IMR-90 (cell line): Measurements from ENCODE around the gene TMEM127. TPM values are rescaled to one million over a fixed set of nuclear protein-coding genes. Genes with fewer than 3 reads are reported as not detected.

Experiments used
- ATAC-seq: fragments of 200-7000 bp; cut with Tn5 transposase; 2 replicates; pipeline ENCODE4 v1.9.1; 2020; ENCODE audit warnings: low read depth, mild to moderate bottlenecking, moderate library complexity
- BruUV-seq: library from RNA; stranded (reverse); fragments of 400-500 nt; replicated peaks from 2 replicates; lab custom pipeline; 2021; lab: Mats Ljungman, UMichigan
- CTCF ChIA-PET: fragments of 300-600 bp; formaldehyde crosslinking; extraction: SDS; loops from one replicate; lab custom pipeline; 2021; ENCODE audit warnings: antibody characterized with exemption; lab: Yijun Ruan, JAX
- POLR2A ChIA-PET: fragments of 300-600 bp; sonication (Branson Sonifier 250); formaldehyde crosslinking; loops from one replicate; lab custom pipeline; 2022; ENCODE audit warnings: antibody characterized with exemption; ENCODE audit not compliant: unreplicated experiment; lab: Charles Lee
- DNase-seq: peaks from one replicate; pipeline ENCODE4 v3.0.0; 2013
- H2AFZ ChIP-seq: replicated peaks from 2 replicates; pipeline ENCODE3; 2013; ENCODE audit warnings: low read length, mild to moderate bottlenecking; ENCODE audit not compliant: poor library complexity
- H2AK5ac ChIP-seq: 2 replicates; pipeline ENCODE4 v1.6.1; 2013; ENCODE audit warnings: low read depth, low read length, inconsistent platforms
- H2AK9ac ChIP-seq: replicated peaks from 2 replicates; pipeline ENCODE3; 2013; ENCODE audit warnings: mild to moderate bottlenecking, low read depth, low read length, moderate library complexity; ENCODE audit not compliant: poor library complexity
- H2BK120ac ChIP-seq: 2 replicates; pipeline ENCODE4 v1.6.1; 2013; ENCODE audit warnings: low read depth, low read length, inconsistent platforms
- H2BK15ac ChIP-seq: 3 replicates; pipeline ENCODE4 v1.6.1; 2013; ENCODE audit warnings: low read depth, low read length, inconsistent platforms
- H2BK20ac ChIP-seq: 2 replicates; pipeline ENCODE4 v1.6.1; 2013; ENCODE audit warnings: low read depth, mild to moderate bottlenecking, inconsistent platforms, low read length, moderate library complexity
- H2BK5ac ChIP-seq: 2 replicates; pipeline ENCODE4 v1.6.1; 2013; ENCODE audit warnings: mild to moderate bottlenecking, low read depth, low read length, inconsistent platforms; ENCODE audit not compliant: poor library complexity, severe bottlenecking
- H3K14ac ChIP-seq: replicated peaks from 2 replicates; pipeline ENCODE4 v1.6.1; 2013; ENCODE audit warnings: low read depth, low read length, inconsistent platforms
- H3K18ac ChIP-seq: 2 replicates; pipeline ENCODE4 v1.6.1; 2013; ENCODE audit warnings: low read depth, low read length, control low read depth
- H3K23ac ChIP-seq: 2 replicates; pipeline ENCODE4 v1.6.1; 2013; ENCODE audit warnings: low read depth, low read length, inconsistent platforms
- H3K27ac ChIP-seq: 2 replicates; pipeline ENCODE4 v1.5.1; 2013; ENCODE audit warnings: mild to moderate bottlenecking, control low read depth, low read length; ENCODE audit not compliant: insufficient read depth
- H3K27me3 ChIP-seq: 2 replicates; pipeline ENCODE4 v1.6.1; 2013; ENCODE audit warnings: low read length; ENCODE audit not compliant: control insufficient read depth, insufficient read depth
- H3K36me3 ChIP-seq: 2 replicates; pipeline ENCODE4 v1.6.1; 2013; ENCODE audit warnings: low read length, mixed read lengths; ENCODE audit not compliant: control insufficient read depth, insufficient read depth
- H3K4ac ChIP-seq: 2 replicates; pipeline ENCODE4 v1.6.1; 2013; ENCODE audit warnings: low read depth, low read length, inconsistent platforms
- H3K4me1 ChIP-seq: 2 replicates; pipeline ENCODE4 v1.6.1; 2013; ENCODE audit warnings: low read length, mixed read lengths; ENCODE audit not compliant: control insufficient read depth, insufficient read depth
- H3K4me2 ChIP-seq: 2 replicates; pipeline ENCODE4 v1.6.1; 2013; ENCODE audit warnings: low read depth, mild to moderate bottlenecking, control low read depth, low read length, moderate library complexity
- H3K4me3 ChIP-seq: 2 replicates; pipeline ENCODE4 v1.5.1; 2013; ENCODE audit warnings: low read depth, mild to moderate bottlenecking, control low read depth, low read length, moderate library complexity; ENCODE audit not compliant: insufficient read depth
- H3K56ac ChIP-seq: 2 replicates; pipeline ENCODE4 v1.6.1; 2013; ENCODE audit warnings: low read length, inconsistent platforms; ENCODE audit not compliant: insufficient read depth; ENCODE audit errors: extremely low read depth
- H3K79me1 ChIP-seq, 2 experiments: 2 replicates each; pipeline ENCODE4 v1.6.1; 2013; ENCODE audit warnings: low read length in 2 of 2, inconsistent platforms in 1 of 2, low read depth in 1 of 2
- H3K9ac ChIP-seq: 2 replicates; pipeline ENCODE4 v1.6.1; 2013; ENCODE audit warnings: low read depth, low read length, control low read depth
- H3K9me1 ChIP-seq: 2 replicates; pipeline ENCODE4 v1.6.1; 2013; ENCODE audit warnings: low read length, inconsistent platforms; ENCODE audit not compliant: insufficient read depth
- H3K9me3 ChIP-seq: 2 replicates; pipeline ENCODE4 v1.6.1; 2013; ENCODE audit warnings: low read length; ENCODE audit not compliant: control insufficient read depth, insufficient read depth
- H4K20me1 ChIP-seq: 2 replicates; pipeline ENCODE4 v1.6.1; 2013; ENCODE audit warnings: low read length, inconsistent platforms; ENCODE audit not compliant: insufficient read depth
- H4K5ac ChIP-seq: 2 replicates; pipeline ENCODE4 v1.6.1; 2013; ENCODE audit warnings: mild to moderate bottlenecking, low read depth, low read length, control low read depth
- H4K8ac ChIP-seq, 2 experiments: 2 replicates each; pipeline ENCODE4 v1.6.1; 2013; ENCODE audit warnings: low read depth in 2 of 2, low read length in 2 of 2, control low read depth in 1 of 2, inconsistent platforms in 1 of 2
- H4K91ac ChIP-seq: 2 replicates; pipeline ENCODE4 v1.6.1; 2013; ENCODE audit warnings: low read depth, low read length, inconsistent platforms; ENCODE audit not compliant: insufficient read depth
- CTCF ChIP-seq: conservative IDR thresholded peaks from 2 replicates; pipeline ENCODE4 v1.5.1; 2012; ENCODE audit warnings: mild to moderate bottlenecking, low read depth, low read length, improper control_type of control experiment
- WGBS, 2 experiments: methylation state at CpG; one replicate each; pipeline versions ENCODE4 v1.1.5 to v1.1.7; 2013; ENCODE audit warnings: missing lambda C conversion rate in 2 of 2; ENCODE audit not compliant: insufficient read length in 1 of 2; ENCODE audit errors: extremely low coverage in 2 of 2; 5-methylcytosine and 5-hydroxymethylcytosine counted together
- dilution Hi-C: fragments of 300-500 bp; cut with HindIII; formaldehyde crosslinking; loops from one replicate; pipeline ENCODE4 v1.14.3; 2018; ENCODE audit warnings: low sequenced_read_pairs; ENCODE audit not compliant: unreplicated experiment
- in situ Hi-C: fragments of 300-500 bp; cut with MboI; formaldehyde crosslinking; loops from 3 replicates; pipeline ENCODE4 v1.14.3; 2019; ENCODE audit warnings: low sequenced_read_pairs, inconsistent platforms, mixed read lengths
- intact Hi-C: fragments of 100-400 bp; cut with micrococcal nuclease; formaldehyde crosslinking; loops from 2 replicates; pipeline ENCODE4 v1.10.0; 2022
- polyA plus RNA-seq, 3 experiments: library from polyadenylated mRNA; depleted of rRNA; stranded (reverse); fragments of >200 nt; gene quantifications; 2 replicates each; pipeline ENCODE4 v1.2.3, GENCODE V29; 2012; ENCODE audit warnings: low replicate concordance in 1 of 3
- total RNA-seq: library from RNA; depleted of rRNA; stranded (reverse); fragments of >200 nt; gene quantifications from 2 replicates; pipeline ENCODE4 v1.2.3, GENCODE V29; 2012

Gene TMEM127
- total and polyA plus RNA-seq, 2 of the 4 experiments (the other 2 are of a cell fraction): 35.7 to 47.6 TPM

- no peak overlapping the region for H2BK120ac ChIP-seq
- H4K5ac ChIP-seq: no peak overlapping the region
- no peak for ATAC-seq
- no peak overlapping the region for H3K4me2 ChIP-seq
- H3K23ac ChIP-seq: no peak overlapping the region
- no peak overlapping the region for H3K27ac ChIP-seq
- dilution Hi-C loops (no loop called here), in situ Hi-C loops (no loop called here), intact Hi-C loops (no loop called here)
- no peaks in the 10 kb centered on the region for H3K27me3 ChIP-seq
- H3K9me3 ChIP-seq: no peaks in the 10 kb centered on the region
- no peak overlapping the region for H3K18ac ChIP-seq
- H3K14ac ChIP-seq: no peak overlapping the region
- no peak overlapping the region for H3K56ac ChIP-seq
- no peak overlapping the region for H3K4me3 ChIP-seq
- WGBS, 2 experiments: 70% methylated on average over 2 of the region's 12 CpGs; no CpG with 5 or more reads in 1 of the 2 experiments
- H2AFZ ChIP-seq: no peak overlapping the region
- ChIA-PET POLR2A (no interaction called here), CTCF (no interaction called here)
- no peak overlapping the region for H2BK20ac ChIP-seq
- no peaks in the 10 kb centered on the region for H3K36me3 ChIP-seq
- no peak for DNase-seq
- H4K20me1 ChIP-seq: no peaks in the 10 kb centered on the region
- H3K9me1 ChIP-seq: peaks cover 11% of the 10 kb centered on the region
- H3K4me1 ChIP-seq: peaks cover 4% of the 10 kb centered on the region
- no peak overlapping the region for H2BK5ac ChIP-seq
- no peak overlapping the region for H4K8ac ChIP-seq
- no peak overlapping the region for H2AK5ac ChIP-seq
- TF ChIP-seq CTCF: no peak
- no TSS peak for BruUV-seq
- H2BK15ac ChIP-seq: no peak overlapping the region
- H4K91ac ChIP-seq: no peak overlapping the region
- no peak overlapping the region for H2AK9ac ChIP-seq
- peaks cover 20 to 37% of the 10 kb centered on the region in 2 experiments for H3K79me1 ChIP-seq
- H3K4ac ChIP-seq: no peak overlapping the region
- no peak overlapping the region for H3K9ac ChIP-seq
Observed at GRCh38 chr2:96213379-96213778, 52.4 kb downstream of the TMEM127 start.
